GM21717 (cell line): ENCODE results near the gene GNPTG.

Source experiments
- ATAC-seq: cut with Tn5 transposase; IDR thresholded peaks from one replicate; pipeline ENCODE4 v1.9.1; 2021; ENCODE audit warnings: mild to moderate bottlenecking, moderate library complexity; ENCODE audit not compliant: unreplicated experiment

Gene GNPTG

GRCh38 chr16:1351582-1352362 lies at the start of gene GNPTG, which contains the start of gene TSR3:
GNPTG (plus strand) TSS chr16:1351931; CDS start chr16:1351966, 35 bp downstream.
TSR3 (minus strand) TSS chr16:1351878; CDS start chr16:1351804, 74 bp downstream.
- peak; percentile 41 for ATAC-seq

GRCh38 chr16:1305823-1306222 lies 45.9 kb upstream of the GNPTG start:
- ATAC-seq = no peak

- ATAC-seq = no peak
These were observed 45.4 kb upstream of the GNPTG start for GRCh38 chr16:1306334-1306733.

GRCh38 chr16:1308036-1308976 lies 43.4 kb upstream of the GNPTG start:
- ATAC-seq = peak; percentile 16

- peak; percentile 52 for ATAC-seq
These were observed 42.5 kb upstream of the GNPTG start, which contains the start of gene UBE2I for GRCh38 chr16:1308977-1309885. UBE2I (plus strand) TSS chr16:1309636; CDS start chr16:1314031, 4,395 bp downstream.

- peak; percentile 6 for ATAC-seq
These were observed 41.6 kb upstream of the GNPTG start for GRCh38 chr16:1309888-1310831.

- no peak for ATAC-seq
These were observed 40.9 kb upstream of the GNPTG start for GRCh38 chr16:1310832-1311200.

GRCh38 chr16:1311212-1311737 lies 40.5 kb upstream of the GNPTG start:
- ATAC-seq = no peak

- ATAC-seq = no peak
These were observed 39.8 kb upstream of the GNPTG start for GRCh38 chr16:1311738-1312466.

- no peak for ATAC-seq
These were observed 39.3 kb upstream of the GNPTG start for GRCh38 chr16:1312467-1312816.

GRCh38 chr16:1312903-1313302 lies 38.8 kb upstream of the GNPTG start:
- no peak for ATAC-seq

GRCh38 chr16:1313721-1314369 lies 37.9 kb upstream of the GNPTG start:
- no peak for ATAC-seq

GRCh38 chr16:1314399-1315068 lies 37.2 kb upstream of the GNPTG start:
- no peak for ATAC-seq

- ATAC-seq = no peak
These were observed 36.4 kb upstream of the GNPTG start for GRCh38 chr16:1315081-1316032.

- no peak for ATAC-seq
These were observed 35.7 kb upstream of the GNPTG start for GRCh38 chr16:1316033-1316405.

GRCh38 chr16:1317479-1318267 lies 34.1 kb upstream of the GNPTG start:
- no peak for ATAC-seq
